SIG-M5 treated with dmso at 0.1 percent for 504 hours (cell line): ENCODE measurements around the gene MEOX1.
"Not testable (repeated sequence)": the region's sequence is repeated elsewhere in the genome, so short reads cannot be mapped to it uniquely, and the experiment has no call there.

Experiments
- DNase-seq: peaks from one replicate; lab custom pipeline; 2025; ENCODE audit not compliant: unreplicated experiment; lab: John Stamatoyannopoulos, UW

MEOX1 gene

DNA sequence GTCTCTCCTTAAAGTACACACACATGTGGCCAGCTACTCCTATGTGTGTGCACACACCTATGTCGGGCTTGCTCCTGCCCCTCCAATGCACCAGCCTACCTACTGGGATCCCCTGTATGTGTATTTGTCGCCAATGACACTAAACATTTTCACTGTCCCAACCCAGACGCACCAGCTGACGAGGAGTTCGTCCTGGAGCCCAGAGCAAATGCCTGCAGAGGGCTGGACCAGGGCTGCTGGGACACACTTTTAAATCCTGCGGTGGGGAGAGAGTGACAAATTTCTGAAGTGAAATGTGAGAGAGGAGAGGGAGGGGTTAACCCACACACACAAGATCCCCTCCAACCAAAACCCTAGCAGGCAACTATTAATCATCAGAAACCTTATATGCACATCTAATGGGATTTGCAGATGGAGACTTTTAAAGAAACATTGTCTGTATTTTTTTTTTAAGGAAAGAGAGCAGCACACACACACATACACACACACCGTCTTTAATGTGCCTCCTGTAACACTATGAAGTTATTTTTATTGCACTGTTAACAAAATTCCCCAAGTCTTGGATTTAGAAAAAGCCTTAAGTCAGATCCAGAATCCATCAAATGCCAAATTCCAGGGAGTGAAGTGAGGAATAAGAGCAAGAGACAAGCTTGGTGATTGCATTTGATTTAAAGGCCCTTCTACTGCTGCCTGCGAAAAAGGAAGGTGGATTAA lies at the start of gene MEOX1:
TSS of gene MEOX1 (minus strand) at position 224 of the 714 bp plus-strand sequence. CDS start 388 bp downstream, outside the sequence.
- no peak for DNase-seq

DNA sequence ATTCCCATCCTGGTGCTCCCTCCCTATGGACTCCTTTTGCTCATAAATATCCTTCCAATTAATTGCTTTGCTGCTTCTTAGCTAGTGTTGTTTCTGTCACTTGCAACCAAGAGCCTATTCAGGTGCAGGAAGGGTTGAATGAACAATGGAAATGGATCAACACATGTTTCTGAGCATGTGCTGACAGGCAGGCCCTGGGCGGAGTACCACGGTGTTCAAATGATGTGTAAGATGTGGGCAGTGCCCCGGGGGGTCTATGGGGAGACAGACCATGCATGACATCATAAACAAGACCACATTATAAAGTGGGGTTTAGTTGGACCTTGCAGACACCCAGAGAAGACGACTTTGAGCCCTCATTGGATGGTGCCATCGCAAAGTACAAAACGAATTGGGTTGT lies 48.4 kb upstream of the MEOX1 start:
- DNase-seq = no peak

- no peak for DNase-seq
Observed at GRCh38 chr17:43709210-43709609, 47.5 kb upstream of the MEOX1 start.

GRCh38 chr17:43707184-43707583 lies 45.5 kb upstream of the MEOX1 start:
- DNase-seq = no peak

GRCh38 chr17:43706235-43706634 lies 44.5 kb upstream of the MEOX1 start:
- no peak for DNase-seq

DNA sequence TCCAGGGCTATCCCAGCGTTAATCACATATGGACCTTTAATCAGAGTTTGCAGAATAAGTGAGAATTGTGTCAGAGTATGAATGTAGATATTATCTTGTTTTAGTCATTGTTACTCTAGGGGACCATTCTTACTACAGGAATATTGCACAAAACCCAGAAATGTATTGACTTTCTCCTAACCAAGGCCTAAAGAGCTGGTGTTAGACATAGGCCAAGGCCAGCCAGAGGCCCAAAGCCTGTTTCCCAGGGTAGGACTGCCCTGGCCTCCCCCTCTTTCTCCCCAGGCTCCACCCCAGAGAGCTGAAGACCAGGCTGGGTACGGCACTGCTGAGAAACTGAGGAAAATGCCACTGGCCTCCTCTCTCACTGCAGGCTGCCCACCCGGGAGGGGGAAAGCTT lies 41.9 kb upstream of the MEOX1 start:
- no peak for DNase-seq

- peak; percentile 20 for DNase-seq
Observed at GRCh38 chr17:43702637-43703036, 40.9 kb upstream of the MEOX1 start.

DNA sequence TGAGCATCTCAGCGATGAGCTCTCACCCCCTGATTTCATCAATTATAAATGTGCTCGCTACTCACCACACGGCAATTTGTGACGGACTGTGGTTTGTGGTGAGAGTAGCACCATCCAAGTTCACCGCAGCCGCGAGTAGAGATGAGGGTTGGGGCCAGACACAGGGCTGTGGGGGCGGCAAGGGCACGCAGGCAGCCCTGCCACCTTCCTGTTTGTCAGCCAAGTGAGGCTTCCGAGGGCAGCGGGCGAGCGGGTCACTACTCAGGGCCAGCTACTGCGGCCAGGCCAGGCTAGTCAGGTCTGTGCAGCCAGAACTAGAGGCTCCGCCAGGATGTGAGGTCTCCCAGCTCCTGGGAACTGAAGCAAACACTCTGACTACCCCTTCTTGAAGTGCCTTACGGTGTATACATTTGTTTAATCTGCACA lies 39.6 kb upstream of the MEOX1 start:
- DNase-seq = peak; percentile 32

DNA sequence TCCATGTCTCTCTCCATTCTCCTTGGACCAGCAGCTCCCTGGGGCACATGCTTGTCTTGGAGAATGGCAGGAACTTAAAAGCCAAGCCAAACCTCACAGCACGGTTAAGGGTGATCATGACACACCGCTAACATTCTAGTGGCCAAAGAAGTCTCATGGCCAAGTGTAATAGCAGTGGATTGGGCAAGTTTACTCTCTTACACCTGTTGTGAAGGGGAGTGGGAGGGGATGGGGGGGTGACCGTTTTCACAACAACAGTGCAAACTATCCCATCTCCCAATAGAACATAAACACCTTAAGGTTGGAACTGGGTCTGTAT lies 37.7 kb upstream of the MEOX1 start:
- no peak for DNase-seq

DNA sequence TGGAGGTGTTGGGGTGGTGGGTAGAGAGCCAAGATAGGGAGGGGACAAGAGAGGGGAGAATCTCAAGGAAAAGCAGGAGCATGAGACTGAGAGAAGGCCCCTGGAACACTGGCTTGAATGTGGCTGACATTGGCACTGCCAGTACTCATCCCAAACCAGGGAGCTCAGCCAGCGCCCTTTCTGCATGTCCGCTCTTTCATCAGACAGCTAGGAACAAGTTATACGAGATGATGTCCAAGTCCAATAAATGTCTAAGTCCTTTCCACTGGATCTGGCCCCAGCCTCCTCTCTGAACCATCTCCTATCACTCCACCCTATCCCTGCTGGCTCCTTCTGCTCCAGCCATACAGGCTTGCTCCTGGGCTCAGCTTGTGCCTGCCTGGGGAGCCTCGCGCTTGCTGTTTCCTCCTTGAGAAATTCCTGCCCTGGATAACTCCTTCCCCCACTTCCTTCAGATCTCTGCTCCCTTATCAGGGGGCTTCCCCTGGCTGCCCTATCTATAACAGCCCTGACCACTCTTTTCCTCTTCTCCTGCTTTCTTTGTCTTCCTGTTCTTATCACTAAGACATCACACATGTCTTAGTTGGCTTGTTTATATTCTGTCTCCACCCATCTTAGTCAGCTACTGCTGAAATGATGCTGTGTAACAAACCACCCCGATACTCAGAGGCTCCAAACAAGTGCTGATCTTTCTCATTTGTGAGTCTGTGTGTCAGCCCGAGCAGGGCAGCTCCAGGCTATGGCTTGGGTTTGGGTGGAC lies 37.1 kb upstream of the MEOX1 start:
- no peak for DNase-seq

- no peak for DNase-seq
Observed at GRCh38 chr17:43697937-43698336, 36.2 kb upstream of the MEOX1 start.

- DNase-seq = no peak
Observed at GRCh38 chr17:43696891-43697290, 35.2 kb upstream of the MEOX1 start.

GRCh38 chr17:43695970-43696865 lies 34.5 kb upstream of the MEOX1 start:
- DNase-seq = no peak

DNA sequence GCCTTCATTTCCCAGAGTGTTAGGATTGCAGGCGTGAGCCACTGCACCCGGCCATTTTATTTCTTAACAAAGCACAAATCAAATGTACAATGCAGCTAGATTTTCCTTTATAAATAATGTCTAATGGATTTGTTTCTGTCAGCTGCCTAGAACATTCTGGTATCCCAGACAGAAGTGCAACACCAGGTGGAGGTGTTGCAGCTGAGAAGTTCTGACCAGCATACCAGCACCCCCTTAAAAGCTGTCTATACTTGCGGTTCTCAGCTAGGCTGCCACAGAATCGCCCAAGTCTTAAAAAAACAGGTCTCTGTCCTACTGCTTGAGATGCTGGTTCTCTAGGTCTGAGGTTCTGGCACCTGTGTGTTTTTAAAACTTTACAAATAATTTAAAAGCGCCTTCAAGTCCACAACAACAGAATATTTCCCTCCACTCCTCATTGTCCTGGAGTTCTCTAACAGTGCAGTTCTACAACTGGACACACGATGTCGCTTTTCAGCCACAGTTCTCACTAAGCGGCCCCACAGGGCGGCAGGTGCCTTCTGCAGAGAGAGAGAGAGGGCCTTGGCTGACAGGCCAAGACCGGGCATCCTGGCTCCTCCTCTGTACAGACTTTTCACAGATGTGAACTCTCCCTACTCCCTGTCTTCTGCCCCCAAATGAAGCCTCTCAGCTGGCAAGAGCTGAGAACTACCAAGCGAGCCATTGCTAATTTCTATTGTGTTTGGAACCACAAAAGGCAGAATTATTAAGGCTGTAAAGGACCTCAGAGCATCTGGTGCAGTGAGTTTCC lies 32.6 kb upstream of the MEOX1 start:
- DNase-seq = peak; percentile 77

GRCh38 chr17:43691317-43691693 lies 29.6 kb upstream of the MEOX1 start:
- no peak for DNase-seq

DNA sequence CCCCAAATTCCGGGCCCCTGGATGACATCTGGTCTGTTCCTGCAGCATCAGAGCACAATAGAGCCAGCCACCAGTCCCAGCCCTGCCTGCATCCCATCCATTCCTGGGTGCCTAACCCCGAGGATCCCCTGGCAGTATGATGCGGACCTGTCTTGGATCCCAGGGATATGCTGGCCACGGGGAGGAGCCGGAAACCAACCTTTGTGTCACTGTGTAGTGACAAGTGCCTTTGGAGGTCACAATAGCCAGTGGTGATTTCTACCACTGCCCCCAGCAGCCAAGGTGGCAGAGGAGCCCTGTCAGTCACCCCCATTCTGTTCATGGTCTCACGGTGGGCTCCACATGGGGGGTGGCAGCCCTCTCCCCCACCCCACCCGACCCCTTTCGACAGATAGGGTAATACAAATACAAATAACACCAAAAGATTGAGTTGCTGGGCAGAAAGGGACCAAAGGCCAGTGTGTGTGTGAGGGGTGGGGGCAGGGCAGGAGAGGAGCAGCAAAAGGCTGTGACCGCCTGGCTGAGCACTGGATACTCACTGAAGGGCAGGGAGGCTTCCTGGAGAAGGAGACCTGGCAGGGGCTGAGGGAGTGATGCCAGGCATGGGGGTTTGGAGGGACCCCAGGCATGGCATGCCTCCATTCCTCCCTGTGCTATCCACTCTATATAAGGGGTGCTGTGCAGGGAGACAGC lies 29.0 kb upstream of the MEOX1 start:
- DNase-seq = no peak

GRCh38 chr17:43689814-43690213 lies 28.1 kb upstream of the MEOX1 start:
- no peak for DNase-seq

DNA sequence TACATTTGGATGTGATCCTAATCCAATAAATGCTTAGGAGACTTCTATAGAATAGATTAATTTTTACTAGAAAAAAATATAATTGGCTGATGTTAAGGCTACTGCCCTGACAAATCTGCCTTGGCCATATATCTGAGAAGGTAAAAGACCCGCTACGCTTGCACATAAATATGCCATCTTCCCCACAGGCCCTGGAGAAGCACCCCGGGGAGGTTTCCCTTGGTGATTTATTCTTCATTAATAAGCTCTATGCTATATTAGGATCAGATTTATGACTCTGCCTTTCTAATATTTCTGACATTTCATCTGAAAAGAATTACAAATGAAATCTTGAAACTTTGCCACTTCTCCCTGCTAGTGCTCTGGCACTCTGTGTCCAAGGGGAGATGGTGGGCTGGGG lies 27.4 kb upstream of the MEOX1 start:
- no peak for DNase-seq

DNA sequence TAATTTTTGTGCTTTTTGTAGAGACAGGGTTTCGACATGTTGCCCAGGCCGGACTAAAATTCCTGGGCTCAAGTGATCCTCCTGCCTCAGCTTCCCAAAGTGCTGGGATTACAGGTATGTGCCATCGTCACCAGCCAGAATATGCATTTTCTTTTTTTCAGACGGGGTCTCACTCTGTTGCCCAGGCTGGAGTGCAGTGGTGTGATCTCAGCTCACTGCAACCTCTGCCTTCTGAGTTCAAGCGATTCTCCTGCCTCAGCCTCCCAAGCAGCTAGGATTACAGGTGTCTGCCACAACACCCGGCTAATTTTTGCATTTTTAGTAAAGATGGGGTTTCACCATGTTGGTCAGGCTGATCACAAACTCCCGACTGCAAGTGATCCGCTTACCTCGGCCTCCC lies 25.2 kb upstream of the MEOX1 start:
- not testable (repeated sequence) for DNase-seq

DNA sequence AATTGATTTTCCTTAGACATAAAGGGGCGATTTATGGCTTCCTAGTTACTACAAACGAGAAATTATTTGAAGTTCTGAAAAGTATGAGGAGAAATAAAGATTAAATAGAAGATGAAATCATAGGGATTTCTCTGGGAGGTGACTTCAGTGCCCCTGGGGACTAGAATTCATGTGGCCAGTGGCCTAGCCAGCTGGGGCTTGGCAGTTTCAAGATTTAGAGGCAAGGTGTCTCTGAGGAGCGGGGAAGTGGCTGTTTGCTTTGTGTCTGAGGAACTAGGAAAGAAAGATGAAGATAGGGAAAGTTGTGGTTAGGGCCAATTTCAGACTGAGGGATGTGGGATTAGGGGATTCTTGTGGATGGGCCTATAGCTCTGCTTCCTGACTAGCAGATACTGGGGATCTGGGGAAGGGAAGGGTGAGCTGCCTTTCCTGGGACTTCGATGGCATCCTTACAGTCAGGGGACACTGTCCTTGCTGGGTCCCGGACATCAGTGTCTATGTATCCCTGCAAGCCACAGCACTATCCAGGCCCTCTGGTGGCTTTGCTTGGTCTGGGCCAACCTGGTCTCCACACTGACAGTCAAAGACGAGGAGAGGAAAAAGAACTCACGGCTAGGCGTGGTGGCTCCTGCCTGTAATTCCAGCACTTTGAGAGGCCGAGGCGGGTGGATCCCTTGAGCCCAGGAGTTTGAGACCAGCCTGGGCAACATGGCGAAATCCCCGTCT lies 22.4 kb upstream of the MEOX1 start:
- DNase-seq = no peak
